Pancreas (tissue), 10 donors: ENCODE measurements around the gene MYOM1. TPM values are rescaled to one million over a fixed set of nuclear protein-coding genes. Genes with fewer than 3 reads are reported as not detected.

Source experiments
- ATAC-seq, 4 donors: fragments of 200-7000 bp; cut with Tn5 transposase; one replicate each; pipeline versions ENCODE4 v1.8.0 to v1.9.1; 2020; ENCODE audit warnings: mild to moderate bottlenecking in 4 of 4, moderate library complexity in 4 of 4
- DNase-seq, 6 donors: peaks; one replicate each; pipeline ENCODE4 v3.0.0-alpha.2; 2020
- FAIRE-seq: peaks from 2 replicates; lab custom pipeline; 2012; peaks lifted over from hg19 to GRCh38; lab: Jason Lieb, UNC
- H3K27ac ChIP-seq, 4 donors: fragments of 200-600 bp; sonication (generic); 1 replicate in 3 of 4; 2 replicates in 1 of 4; pipeline versions ENCODE4 v1.5.0 to v1.8.0; 2020
- H3K27me3 ChIP-seq, 4 donors: fragments of 200-600 bp; one replicate each; pipeline ENCODE4 v1.8.0; 2021
- H3K36me3 ChIP-seq, 3 donors: fragments of 200-600 bp; sonication (generic) in 1 of 3; one replicate each; pipeline versions ENCODE4 v1.5.0 to v1.8.0; 2020 to 2021
- H3K4me1 ChIP-seq, 3 donors: fragments of 200-600 bp; one replicate each; pipeline ENCODE4 v1.8.0; 2021
- H3K4me3 ChIP-seq, 4 donors: fragments of 200-600 bp; sonication (generic) in 2 of 4; one replicate each; pipeline versions ENCODE4 v1.5.0 to v1.8.0; 2020 to 2021
- H3K9me3 ChIP-seq, 4 donors: fragments of 200-600 bp; one replicate each; pipeline ENCODE4 v1.8.0; 2021
- WGBS, 2 donors: extraction: QIAGEN DNeasy Blood & Tissue Kit; methylation state at CpG; one replicate each; pipeline ENCODE4 v1.1.7; 2013; 5-methylcytosine and 5-hydroxymethylcytosine counted together
- intact Hi-C, 3 donors: fragments of 100-400 bp; cut with DNase I; formaldehyde crosslinking; loops; one replicate each; pipeline versions ENCODE4 v1.11.1 to v1.14.2; 2022
- polyA plus RNA-seq, 2 donors: library from polyadenylated mRNA; stranded (reverse); fragments of 200-250 nt; gene quantifications; one replicate each; pipeline ENCODE4 v1.2.3, GENCODE V29; 2013
- total RNA-seq, 6 donors: library from RNA; stranded (reverse); fragmentation: NEBNext Ultra II Directional in 4 of 6; extraction: Animal tissue kit (Norgen Biotek cat#: 25700) in 4 of 6; gene quantifications; one replicate each; pipeline versions ENCODE4 v1.2.1 to v1.2.4, GENCODE V29; 2021 to 2023
- TF ChIP-seq, protein P1 (sequence below), 4 donors: fragments of 200-600 bp; sonication (generic) in 3 of 4; IDR thresholded peaks; one replicate each; pipeline versions ENCODE4 v1.5.0 to v1.8.0; 2021; ENCODE audit warnings: antibody characterized with exemption in 4 of 4
- donor health status: healthy with polysubstance abuse.
- donor health status: DM: no; HTN: no; CAD: no; lungs with moderate emphysema.
- donor health status: DM: no; HTN: no; CAD: no.
- donor health status: control.
- donor health status: control.
- donor health status: Bipolar disorder and iron deficiency.
- donor health status: DM: yes; HTN: yes; CAD: no.
- donor health status: DM: no; HTN: no; CAD: no.
- donor health status: DM: no; HTN: no; CAD: no.
- donor health status: DM: yes; HTN: yes; CAD: no.

MYOM1 gene
- total RNA-seq (10 to 100 TPM in 4 of 6 donors, 1 to 10 TPM in 2; 4.7 to 16.8 (median 12.1) TPM), polyA plus RNA-seq (10 to 100 TPM; 14.3 to 18.2 TPM)

DNA sequence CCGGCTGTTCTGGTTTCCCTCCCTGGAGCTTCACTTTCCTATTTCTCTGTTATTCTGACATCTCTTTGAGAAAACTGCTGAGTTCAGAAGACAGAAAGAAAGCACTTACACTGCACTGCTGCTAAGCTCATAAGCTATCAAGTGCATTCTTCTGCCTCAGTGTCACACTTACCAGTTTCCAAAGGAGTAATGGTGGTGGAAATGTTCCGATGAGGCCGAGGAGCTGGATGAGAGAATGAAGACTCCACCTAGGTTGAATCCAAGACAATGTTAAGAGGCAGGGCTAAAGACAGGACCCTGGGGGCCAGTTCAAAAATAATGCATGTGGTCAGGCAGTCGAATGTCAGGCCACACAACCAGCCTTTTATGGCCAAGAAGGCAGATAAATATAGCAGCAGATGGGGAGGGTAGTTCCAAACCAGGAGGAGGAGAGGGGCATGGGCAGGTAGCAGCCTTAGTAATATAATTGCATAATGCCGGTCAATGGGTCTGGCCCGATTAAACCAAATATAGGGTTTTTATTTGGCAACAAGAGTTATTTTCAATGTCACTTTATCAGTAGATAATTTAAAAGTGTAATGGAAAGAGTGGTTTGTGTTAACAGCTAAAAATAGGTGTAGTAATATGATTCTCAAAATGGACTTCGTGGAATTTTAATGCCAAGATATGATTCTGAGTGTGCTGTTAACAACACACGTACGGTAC lies at the start of gene MYOM1:
TSS of gene MYOM1 (minus strand) at position 338 of the 705 bp plus-strand sequence. CDS start 4,745 bp downstream, outside the sequence.
- H3K27ac ChIP-seq = peak within 1 kb of the TSS; percentile 46 to 96 (median 72)
- peak; percentile 34 to 71 (median 56) for ATAC-seq
- H3K4me3 ChIP-seq = peak within 1 kb of the TSS in 3 of 4 donors; percentile 7 to 44 (median 33)
- TF ChIP-seq, protein P1, sequence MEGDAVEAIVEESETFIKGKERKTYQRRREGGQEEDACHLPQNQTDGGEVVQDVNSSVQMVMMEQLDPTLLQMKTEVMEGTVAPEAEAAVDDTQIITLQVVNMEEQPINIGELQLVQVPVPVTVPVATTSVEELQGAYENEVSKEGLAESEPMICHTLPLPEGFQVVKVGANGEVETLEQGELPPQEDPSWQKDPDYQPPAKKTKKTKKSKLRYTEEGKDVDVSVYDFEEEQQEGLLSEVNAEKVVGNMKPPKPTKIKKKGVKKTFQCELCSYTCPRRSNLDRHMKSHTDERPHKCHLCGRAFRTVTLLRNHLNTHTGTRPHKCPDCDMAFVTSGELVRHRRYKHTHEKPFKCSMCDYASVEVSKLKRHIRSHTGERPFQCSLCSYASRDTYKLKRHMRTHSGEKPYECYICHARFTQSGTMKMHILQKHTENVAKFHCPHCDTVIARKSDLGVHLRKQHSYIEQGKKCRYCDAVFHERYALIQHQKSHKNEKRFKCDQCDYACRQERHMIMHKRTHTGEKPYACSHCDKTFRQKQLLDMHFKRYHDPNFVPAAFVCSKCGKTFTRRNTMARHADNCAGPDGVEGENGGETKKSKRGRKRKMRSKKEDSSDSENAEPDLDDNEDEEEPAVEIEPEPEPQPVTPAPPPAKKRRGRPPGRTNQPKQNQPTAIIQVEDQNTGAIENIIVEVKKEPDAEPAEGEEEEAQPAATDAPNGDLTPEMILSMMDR (IDR thresholded peaks at IDR 0.05) = no peak
- no peak for DNase-seq
- no peaks in the 10 kb centered on the region for H3K9me3 ChIP-seq
- peaks cover 14 to 32% (median 29%) of the 10 kb centered on the region in 3 donors for H3K4me1 ChIP-seq
- H3K36me3 ChIP-seq = no peaks in the 10 kb centered on the region
- intact Hi-C loops = no loop called here
- FAIRE-seq = no peak
- 33 to 35% methylated on average over 9 of the region's 9 CpGs for WGBS, 2 donors
- H3K27me3 ChIP-seq = no peaks in the 10 kb centered on the region

DNA sequence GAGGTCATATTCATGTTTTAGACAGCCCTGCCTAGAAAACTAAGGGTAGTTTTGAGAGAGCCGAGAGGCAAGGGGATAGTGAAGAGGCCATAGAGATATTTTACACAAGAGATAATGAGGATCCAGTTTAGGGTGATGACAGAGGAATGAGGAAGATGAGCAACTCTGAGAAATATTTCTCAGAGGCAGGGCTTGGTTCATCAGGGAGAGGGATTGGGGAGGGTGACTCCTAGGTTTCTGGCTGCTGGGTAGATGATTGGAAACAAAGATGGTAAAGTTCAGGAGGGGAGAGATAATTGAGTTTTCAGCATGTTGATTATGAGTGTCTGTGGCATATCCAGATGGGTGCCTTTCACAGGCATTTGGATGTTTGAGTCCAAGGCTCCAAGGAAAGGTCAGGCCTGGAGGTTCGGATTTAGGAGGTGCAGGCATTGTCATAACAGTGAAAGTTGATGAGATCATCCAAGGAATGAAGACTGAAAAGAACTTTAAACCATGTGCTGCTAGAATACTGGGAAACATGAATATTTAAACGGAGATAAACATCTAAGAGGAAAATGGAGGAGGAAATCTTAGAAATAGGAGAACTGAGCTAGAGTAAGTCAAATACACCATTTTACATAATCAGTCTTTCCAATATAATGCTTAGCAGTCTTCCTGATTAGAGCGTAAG lies 49.6 kb upstream of the MYOM1 start:
- ATAC-seq (no peak), FAIRE-seq (no peak), DNase-seq (no peak)
- TF ChIP-seq, protein P1 (IDR thresholded peaks at IDR 0.05) = no peak
- peaks cover 0 to 6% (median under 1%) of the 10 kb centered on the region in 3 donors for H3K36me3 ChIP-seq
- intact Hi-C loops = no loop called here
- no peak overlapping the region for H3K27ac ChIP-seq
- no peaks in the 10 kb centered on the region for H3K27me3 ChIP-seq
- peaks cover 19 to 53% (median 50%) of the 10 kb centered on the region in 3 donors for H3K4me1 ChIP-seq
- WGBS, 2 donors = 68 to 76% methylated on average over 4 of the region's 4 CpGs
- H3K9me3 ChIP-seq = no peaks in the 10 kb centered on the region
- H3K4me3 ChIP-seq = no peak overlapping the region

DNA sequence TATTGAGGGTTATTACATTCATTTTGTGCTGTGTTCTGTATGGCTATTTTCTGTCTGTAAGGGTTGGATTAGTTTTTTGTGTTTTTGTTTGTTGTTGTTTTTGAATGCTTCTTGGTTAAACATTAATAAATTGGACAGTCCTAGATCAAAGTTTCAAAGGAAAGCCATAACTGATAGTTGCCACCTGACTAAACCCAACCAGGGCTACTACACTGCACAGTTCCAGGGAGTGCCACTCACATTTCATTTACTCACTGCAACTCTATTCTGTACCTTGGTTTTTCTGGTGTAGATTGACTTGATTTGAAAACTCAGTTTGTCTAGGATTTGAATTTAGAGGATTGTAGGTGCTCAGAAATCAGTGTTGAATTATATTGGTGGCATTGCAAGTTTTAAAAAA lies 48.5 kb upstream of the MYOM1 start:
- H3K27ac ChIP-seq = no peak overlapping the region
- no peaks in the 10 kb centered on the region for H3K27me3 ChIP-seq
- TF ChIP-seq, protein P1 (IDR thresholded peaks at IDR 0.05) = no peak
- H3K9me3 ChIP-seq = no peaks in the 10 kb centered on the region
- intact Hi-C loops = no loop called here
- ATAC-seq (peak in 3 of 4 donors; percentile 43 to 54 (median 44)), FAIRE-seq (no peak), DNase-seq (no peak)
- no peak overlapping the region for H3K4me3 ChIP-seq
- no peaks in the 10 kb centered on the region for H3K36me3 ChIP-seq
- peaks cover 23 to 64% (median 61%) of the 10 kb centered on the region in 3 donors for H3K4me1 ChIP-seq

GRCh38 chr18:3266062-3266608 lies 46.4 kb upstream of the MYOM1 start:
- H3K4me1 ChIP-seq = peaks cover 23 to 65% (median 64%) of the 10 kb centered on the region in 3 donors
- H3K27ac ChIP-seq = no peak overlapping the region
- FAIRE-seq (no peak), DNase-seq (peak in 1 of 6 donors; percentile 29), ATAC-seq (no peak)
- H3K9me3 ChIP-seq = no peaks in the 10 kb centered on the region
- TF ChIP-seq, protein P1 (IDR thresholded peaks at IDR 0.05) = no peak
- H3K36me3 ChIP-seq = no peaks in the 10 kb centered on the region
- WGBS, 2 donors = 40 to 47% methylated on average over 7 of the region's 7 CpGs
- H3K4me3 ChIP-seq = no peak overlapping the region
- intact Hi-C loops = no loop called here
- H3K27me3 ChIP-seq = no peaks in the 10 kb centered on the region
